Measurements from ENCODE around the gene CSRP1. TPM values are rescaled to one million over a fixed set of nuclear protein-coding genes. Genes with fewer than 3 reads are reported as not detected.
"Not testable (repeated sequence)": the region's sequence is repeated elsewhere in the genome, so short reads cannot be mapped to it uniquely, and the experiment has no call there.

Gene CSRP1
- total RNA-seq, 2 experiments from 2014 or later = 48.4 to 51.8 TPM

DNA sequence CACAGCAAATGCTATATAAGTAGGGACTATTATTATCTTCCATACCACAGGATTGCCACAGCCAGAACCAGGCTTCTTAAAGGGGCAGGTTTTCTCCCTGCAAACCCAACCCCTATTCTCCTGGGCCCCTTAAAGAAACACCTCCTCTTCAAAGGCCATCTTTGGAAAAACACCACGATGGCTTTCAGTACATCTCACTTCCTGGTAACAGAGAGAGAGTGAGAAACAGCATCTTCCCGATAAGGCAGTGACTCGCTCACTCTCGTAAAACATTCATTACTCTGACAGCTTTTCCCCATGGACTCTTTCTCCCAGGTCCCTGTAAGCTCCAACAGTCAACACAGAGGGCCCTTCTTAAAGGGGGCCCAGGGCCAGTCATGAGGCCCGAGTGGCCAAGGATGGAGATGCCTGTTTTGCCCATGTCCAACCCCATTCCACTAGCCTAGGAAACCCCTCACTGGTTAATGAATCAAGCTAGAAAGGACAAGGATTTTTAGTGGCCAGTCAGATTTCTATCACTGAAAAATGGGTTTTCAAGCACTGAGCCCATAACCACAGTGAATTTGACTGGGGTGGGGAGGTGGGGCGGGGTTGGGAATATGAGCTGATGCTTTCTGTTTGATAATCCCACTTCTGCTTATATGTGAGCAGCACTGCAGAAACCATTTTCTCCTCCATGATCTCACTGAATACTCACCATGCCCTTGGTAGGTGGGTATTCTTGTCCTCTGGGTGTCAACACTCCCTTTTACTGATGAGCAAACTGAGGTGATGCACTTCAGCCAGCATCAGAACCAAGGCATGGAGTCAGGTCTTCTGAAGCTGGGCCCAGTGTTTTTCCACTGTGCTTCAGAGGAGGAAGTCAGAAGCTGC is 28.4 kb upstream of the CSRP1 start:
- ChIA-PET CTCF (interaction anchor here (1.0 to 3.6 kb wide), 4 partner anchors 22 to 87 kb away, joined by 3 to 19 read pairs (median 10); no protein-coding TSS in a partner anchor), POLR2A (no interaction called here)
- H3K27ac Mint-ChIP-seq = no peak overlapping the region
- DNase-seq = no peak
- H3K36me3 Mint-ChIP-seq = peaks cover 10% of the 10 kb centered on the region
- no peaks in the 10 kb centered on the region for H3K9me3 Mint-ChIP-seq
- peaks cover 38% of the 10 kb centered on the region for H3K27me3 Mint-ChIP-seq
- peaks cover 16% of the 10 kb centered on the region for H3K4me1 Mint-ChIP-seq (ENCODE audit: low read depth)
- H3K4me3 Mint-ChIP-seq = no peak overlapping the region
- intact Hi-C loops (cut with micrococcal nuclease) = no loop called here

GRCh38 chr1:201533836-201534235 is 26.9 kb upstream of the CSRP1 start:
- H3K4me1 Mint-ChIP-seq (ENCODE audit: low read depth) = peaks cover 10% of the 10 kb centered on the region
- CTCF ChIA-PET = interaction anchor here (0.6 to 3.6 kb wide), 7 partner anchors 17 to 209 kb away, joined by 3 to 19 read pairs (median 4); no protein-coding TSS in a partner anchor
- no peak for DNase-seq
- no peak overlapping the region for H3K4me3 Mint-ChIP-seq
- peaks cover 16% of the 10 kb centered on the region for H3K36me3 Mint-ChIP-seq
- H3K9me3 Mint-ChIP-seq = no peaks in the 10 kb centered on the region
- intact Hi-C loops (cut with micrococcal nuclease) = no loop called here
- H3K27me3 Mint-ChIP-seq = peaks cover 28% of the 10 kb centered on the region
- no peak overlapping the region for H3K27ac Mint-ChIP-seq
- POLR2A ChIA-PET = interaction anchor here (0.7 kb wide), 1 partner anchor 8 kb away, joined by 6 read pairs; no protein-coding TSS in a partner anchor

GRCh38 chr1:201531551-201532425 is 24.9 kb upstream of the CSRP1 start:
- H3K36me3 Mint-ChIP-seq = peaks cover 18% of the 10 kb centered on the region
- peaks cover 9% of the 10 kb centered on the region for H3K27me3 Mint-ChIP-seq
- H3K4me1 Mint-ChIP-seq (ENCODE audit: low read depth) = peaks cover 4% of the 10 kb centered on the region
- intact Hi-C loops (cut with micrococcal nuclease) = no loop called here
- no peak overlapping the region for H3K4me3 Mint-ChIP-seq
- ChIA-PET POLR2A (no interaction called here), CTCF (interaction anchor here (1.0 to 4.6 kb wide), 6 partner anchors 16 to 261 kb away, joined by 3 to 23 read pairs (median 8); no protein-coding TSS in a partner anchor)
- no peak overlapping the region for H3K27ac Mint-ChIP-seq
- no peaks in the 10 kb centered on the region for H3K9me3 Mint-ChIP-seq
- no peak for DNase-seq

DNA sequence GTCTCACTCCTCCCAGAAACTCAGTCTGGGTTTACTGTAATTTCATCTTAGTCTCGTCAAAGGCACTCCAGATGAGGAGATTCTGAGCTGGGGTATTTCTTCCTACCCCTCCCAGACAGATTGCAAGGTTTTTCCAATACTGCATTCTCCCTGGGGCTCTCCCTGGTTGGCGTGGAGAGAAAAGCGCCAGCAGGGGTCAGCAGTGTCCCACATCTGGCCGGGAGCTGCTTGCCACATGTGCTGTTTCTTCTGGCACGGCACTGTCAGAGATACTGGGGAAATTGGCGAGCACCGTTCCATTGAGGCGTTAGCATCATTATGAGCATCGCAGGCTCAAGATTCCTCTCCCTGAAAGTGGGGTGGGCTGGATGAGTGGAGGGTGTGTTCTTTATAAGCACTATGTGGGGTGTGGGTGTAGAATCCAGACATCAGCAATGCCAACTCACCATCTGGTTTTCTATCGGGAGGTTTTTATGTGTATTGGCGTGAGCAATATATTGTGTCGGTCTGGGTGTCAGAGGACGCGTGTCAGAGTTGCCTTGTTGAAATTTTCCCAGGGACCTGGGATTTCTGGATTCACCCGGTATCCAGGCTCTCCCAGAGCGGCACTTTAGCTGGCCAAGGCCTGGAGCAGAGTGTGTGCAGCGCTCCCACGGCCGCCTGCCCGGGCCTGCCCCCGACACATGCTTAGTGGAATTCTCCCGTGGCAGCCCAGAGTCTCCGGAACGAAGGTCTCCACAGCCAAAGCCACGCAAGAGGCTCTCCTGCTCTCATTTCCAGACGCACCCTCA is 24.0 kb upstream of the CSRP1 start:
- H3K4me1 Mint-ChIP-seq (ENCODE audit: low read depth) = peaks cover 4% of the 10 kb centered on the region
- no peak overlapping the region for H3K27ac Mint-ChIP-seq
- DNase-seq = peak; percentile 65
- H3K4me3 Mint-ChIP-seq = no peak overlapping the region
- H3K36me3 Mint-ChIP-seq = peaks cover 18% of the 10 kb centered on the region
- no peaks in the 10 kb centered on the region for H3K9me3 Mint-ChIP-seq
- intact Hi-C loops (cut with micrococcal nuclease) = no loop called here
- POLR2A ChIA-PET = interaction anchor here (0.5 to 0.8 kb wide), 2 partner anchors 10 to 207 kb away, joined by 3 read pairs; no protein-coding TSS in a partner anchor
- CTCF ChIA-PET = interaction anchor here (0.6 to 4.6 kb wide), 8 partner anchors 15 to 574 kb away, joined by 3 to 23 read pairs (median 6); no protein-coding TSS in a partner anchor
- peaks cover 3% of the 10 kb centered on the region for H3K27me3 Mint-ChIP-seq

DNA sequence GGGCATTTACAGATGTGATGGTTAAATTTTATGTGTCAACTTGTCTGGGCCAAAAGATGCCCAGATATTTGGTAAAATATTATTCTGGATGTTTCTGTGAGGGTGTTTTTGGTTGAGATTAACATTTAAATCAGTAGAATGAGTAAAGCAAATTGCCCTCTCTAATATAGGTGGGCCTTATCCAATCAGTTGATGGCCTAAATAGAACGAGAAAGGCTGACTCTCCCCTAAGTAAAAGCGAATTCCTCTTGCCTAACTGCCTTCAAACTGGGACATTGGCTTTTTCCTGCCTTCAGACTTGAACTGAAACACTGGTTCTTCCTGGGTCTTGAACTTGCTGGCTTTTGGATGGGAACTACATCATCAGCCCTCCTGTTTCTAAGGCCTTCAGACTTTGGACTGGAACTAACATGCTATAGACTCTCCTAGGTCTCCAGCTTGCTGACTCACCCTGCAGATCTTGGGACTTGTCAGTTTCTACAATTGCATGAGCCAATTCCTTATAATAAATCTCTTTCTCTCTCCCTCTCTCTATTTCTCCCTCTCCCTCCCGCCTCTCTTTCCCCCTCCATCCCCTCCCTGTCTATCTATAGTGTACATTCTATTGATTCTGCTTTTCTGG is 21.8 kb upstream of the CSRP1 start:
- H3K27ac Mint-ChIP-seq = no peak overlapping the region
- H3K27me3 Mint-ChIP-seq = no peaks in the 10 kb centered on the region
- no peak for DNase-seq
- no peak overlapping the region for H3K4me3 Mint-ChIP-seq
- no peaks in the 10 kb centered on the region for H3K4me1 Mint-ChIP-seq (ENCODE audit: low read depth)
- intact Hi-C loops (cut with micrococcal nuclease) = no loop called here
- H3K9me3 Mint-ChIP-seq = no peaks in the 10 kb centered on the region
- ChIA-PET CTCF (interaction anchor here (4.6 kb wide), 1 partner anchor 16 kb away, joined by 23 read pairs; no protein-coding TSS in a partner anchor), POLR2A (no interaction called here)
- H3K36me3 Mint-ChIP-seq = peaks cover 29% of the 10 kb centered on the region

DNA sequence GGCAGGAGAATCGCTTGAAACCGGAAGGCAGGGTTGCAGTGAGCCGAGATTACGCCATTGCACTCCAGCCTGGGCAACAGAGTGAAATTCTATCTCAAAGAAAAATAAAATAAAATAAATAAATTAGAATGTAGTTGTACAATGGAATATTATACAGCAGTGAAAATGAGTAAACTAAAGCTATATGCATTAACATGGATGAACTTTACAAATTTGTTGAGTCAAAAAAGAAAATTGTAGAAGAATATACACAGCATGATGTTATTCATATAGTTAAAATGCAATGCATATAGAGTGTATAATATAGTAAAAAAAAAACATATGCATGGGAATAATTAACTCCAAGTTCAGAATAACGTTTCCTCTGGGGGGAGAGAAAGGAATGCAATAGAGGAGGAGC is 21.0 kb upstream of the CSRP1 start:
- DNase-seq = no peak
- POLR2A ChIA-PET = no interaction called here
- peaks cover 30% of the 10 kb centered on the region for H3K36me3 Mint-ChIP-seq
- H3K4me1 Mint-ChIP-seq (ENCODE audit: low read depth) = no peaks in the 10 kb centered on the region
- intact Hi-C loops (cut with micrococcal nuclease) = no loop called here
- no peaks in the 10 kb centered on the region for H3K9me3 Mint-ChIP-seq
- H3K27ac Mint-ChIP-seq = no peak overlapping the region
- no peaks in the 10 kb centered on the region for H3K27me3 Mint-ChIP-seq
- CTCF ChIA-PET = interaction anchor here (0.9 to 4.6 kb wide), 2 partner anchors 15 to 92 kb away, joined by 3 to 23 read pairs; no protein-coding TSS in a partner anchor
- no peak overlapping the region for H3K4me3 Mint-ChIP-seq

- H3K27me3 Mint-ChIP-seq = no peaks in the 10 kb centered on the region
- no peak overlapping the region for H3K4me3 Mint-ChIP-seq
- H3K4me1 Mint-ChIP-seq (ENCODE audit: low read depth) = no peaks in the 10 kb centered on the region
- intact Hi-C loops (cut with micrococcal nuclease) = no loop called here
- no peak for DNase-seq
- POLR2A ChIA-PET = interaction anchor here (0.9 kb wide), 1 partner anchor 9 kb away, joined by 6 read pairs; no protein-coding TSS in a partner anchor
- peaks cover 37% of the 10 kb centered on the region for H3K36me3 Mint-ChIP-seq
- H3K27ac Mint-ChIP-seq = no peak overlapping the region
- CTCF ChIA-PET = interaction anchor here (0.9 to 1.4 kb wide), 2 partner anchors 90 to 184 kb away, joined by 3 to 4 read pairs; no protein-coding TSS in a partner anchor
- H3K9me3 Mint-ChIP-seq = no peaks in the 10 kb centered on the region
These were observed 18.4 kb upstream of the CSRP1 start for GRCh38 chr1:201525193-201525778.

- CTCF ChIA-PET = interaction anchor here (1.1 kb wide), 1 partner anchor 16 kb away, joined by 4 read pairs; no protein-coding TSS in a partner anchor
- H3K4me3 Mint-ChIP-seq; H3K27me3 Mint-ChIP-seq; DNase-seq; H3K4me1 Mint-ChIP-seq (ENCODE audit: low read depth); H3K9me3 Mint-ChIP-seq; H3K27ac Mint-ChIP-seq; intact Hi-C loops (cut with micrococcal nuclease): not testable (repeated sequence)
- peaks cover 23% of the 10 kb centered on the region for H3K36me3 Mint-ChIP-seq
- POLR2A ChIA-PET = interaction anchor here (0.6 kb wide), 1 partner anchor 10 kb away, joined by 3 read pairs; no protein-coding TSS in a partner anchor
These were observed 13.2 kb upstream of the CSRP1 start for GRCh38 chr1:201520046-201520575.

GRCh38 chr1:201518071-201518470 is 11.1 kb upstream of the CSRP1 start:
- Mint-ChIP-seq H3K27ac (no peak overlapping the region), H3K36me3 (peaks cover 21% of the 10 kb centered on the region), H3K27me3 (no peaks in the 10 kb centered on the region), H3K4me1 (ENCODE audit: low read depth) (no peaks in the 10 kb centered on the region), H3K4me3 (no peak overlapping the region), H3K9me3 (no peaks in the 10 kb centered on the region)
- POLR2A ChIA-PET = no interaction called here
- DNase-seq = no peak
- CTCF ChIA-PET = interaction anchor here (0.9 to 1.0 kb wide), 2 partner anchors 35 to 70 kb away, joined by 4 read pairs; no protein-coding TSS in a partner anchor
- intact Hi-C loops (cut with micrococcal nuclease) = no loop called here

DNA sequence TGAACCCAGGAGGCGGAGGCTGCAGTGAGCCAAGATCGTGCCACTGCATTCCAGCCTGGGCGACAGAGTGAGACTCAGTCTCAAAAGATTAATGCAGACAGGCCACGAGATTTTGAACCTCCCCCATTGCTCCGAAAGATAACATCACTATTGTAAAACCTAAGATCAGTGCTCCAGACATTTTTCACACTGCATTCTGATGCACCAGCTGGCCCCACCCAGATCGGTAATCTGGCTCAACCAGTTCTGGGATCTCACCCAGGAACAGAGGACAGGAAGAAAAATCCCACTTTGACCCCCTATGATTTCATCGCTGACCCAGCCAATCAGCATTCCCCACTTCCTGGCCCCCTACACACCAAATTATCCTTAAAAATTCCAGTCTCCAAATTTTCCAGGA is 10.7 kb upstream of the CSRP1 start:
- intact Hi-C loops (cut with micrococcal nuclease) = no loop called here
- H3K27ac Mint-ChIP-seq = no peak overlapping the region
- DNase-seq = no peak
- no peak overlapping the region for H3K4me3 Mint-ChIP-seq
- H3K27me3 Mint-ChIP-seq = no peaks in the 10 kb centered on the region
- no peaks in the 10 kb centered on the region for H3K9me3 Mint-ChIP-seq
- peaks cover 20% of the 10 kb centered on the region for H3K36me3 Mint-ChIP-seq
- H3K4me1 Mint-ChIP-seq (ENCODE audit: low read depth) = no peaks in the 10 kb centered on the region
- ChIA-PET POLR2A (no interaction called here), CTCF (interaction anchor here (0.9 to 2.4 kb wide), 2 partner anchors 35 to 82 kb away, joined by 4 to 8 read pairs; no protein-coding TSS in a partner anchor)
